ENCODE results near the gene TAS2R43. TPM values are rescaled to one million over a fixed set of nuclear protein-coding genes. Genes with fewer than 3 reads are reported as not detected.

The TAS2R43 gene
- total RNA-seq, 1 experiment from 2014 or later, result not detected

DNA sequence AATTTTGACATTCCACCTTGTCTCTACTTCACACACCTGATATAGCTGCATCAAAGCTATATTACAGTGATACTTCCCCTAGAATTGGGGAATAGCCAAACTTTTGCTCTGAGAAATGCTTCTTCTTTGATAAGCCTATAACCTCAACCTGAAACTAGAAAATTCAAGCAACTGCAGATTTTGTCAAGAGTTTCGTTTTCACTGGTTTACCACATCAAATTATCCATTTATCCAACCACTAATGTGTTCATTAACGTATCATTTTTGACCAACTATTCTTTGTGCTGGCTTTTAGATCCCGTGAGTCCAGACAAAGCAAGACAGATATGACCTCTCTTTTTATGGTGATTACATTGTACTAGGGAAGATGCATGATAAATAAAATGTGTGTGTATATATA, 16.5 kb downstream of the TAS2R43 start:
- Histone ChIP-seq H3F3A (ENCODE audit: low read length, unreplicated experiment) (no peaks in the 10 kb centered on the region), H2AFZ (ENCODE audit: low read length) (no peak overlapping the region), H4K20me1 (ENCODE audit: low read length) (no peaks in the 10 kb centered on the region), H3K27me3 (ENCODE audit: low read length) (no peaks in the 10 kb centered on the region), H3K27ac (ENCODE audit: low read length) (no peak overlapping the region), H3K4me3 (ENCODE audit: low read length) (no peak overlapping the region), H3K9ac (ENCODE audit: low read length) (no peak overlapping the region), H3K9me2 (replicated peaks; ENCODE audit: low read length) (no peaks in the 10 kb centered on the region), H3K4me1 (ENCODE audit: insufficient read depth, low read length) (no peaks in the 10 kb centered on the region), H3K4me2 (ENCODE audit: low read length) (no peak overlapping the region), H3K79me2 (ENCODE audit: low read length) (no peaks in the 10 kb centered on the region), H3K9me3 (ENCODE audit: low read length) (no peaks in the 10 kb centered on the region), H3K36me3 (ENCODE audit: low read depth, low read length) (no peaks in the 10 kb centered on the region)
- BruUV-seq (replicated peaks), result no TSS peak
- no peak for TF ChIP-seq EZH2 (IDR thresholded peaks at IDR 0.05; ENCODE audit: low read length, unreplicated experiment)
- TF ChIP-seq, protein P1, sequence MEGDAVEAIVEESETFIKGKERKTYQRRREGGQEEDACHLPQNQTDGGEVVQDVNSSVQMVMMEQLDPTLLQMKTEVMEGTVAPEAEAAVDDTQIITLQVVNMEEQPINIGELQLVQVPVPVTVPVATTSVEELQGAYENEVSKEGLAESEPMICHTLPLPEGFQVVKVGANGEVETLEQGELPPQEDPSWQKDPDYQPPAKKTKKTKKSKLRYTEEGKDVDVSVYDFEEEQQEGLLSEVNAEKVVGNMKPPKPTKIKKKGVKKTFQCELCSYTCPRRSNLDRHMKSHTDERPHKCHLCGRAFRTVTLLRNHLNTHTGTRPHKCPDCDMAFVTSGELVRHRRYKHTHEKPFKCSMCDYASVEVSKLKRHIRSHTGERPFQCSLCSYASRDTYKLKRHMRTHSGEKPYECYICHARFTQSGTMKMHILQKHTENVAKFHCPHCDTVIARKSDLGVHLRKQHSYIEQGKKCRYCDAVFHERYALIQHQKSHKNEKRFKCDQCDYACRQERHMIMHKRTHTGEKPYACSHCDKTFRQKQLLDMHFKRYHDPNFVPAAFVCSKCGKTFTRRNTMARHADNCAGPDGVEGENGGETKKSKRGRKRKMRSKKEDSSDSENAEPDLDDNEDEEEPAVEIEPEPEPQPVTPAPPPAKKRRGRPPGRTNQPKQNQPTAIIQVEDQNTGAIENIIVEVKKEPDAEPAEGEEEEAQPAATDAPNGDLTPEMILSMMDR (conservative IDR thresholded peaks at IDR 0.05; ENCODE audit: low read depth, low read length), result no peak
- no peak for TF ChIP-seq EZH2phosphoT487 (IDR thresholded peaks at IDR 0.05; ENCODE audit: borderline replicate concordance, low read length)
- intact Hi-C loops (cut with micrococcal nuclease), result no loop called here
- ChIA-PET POLR2A (ENCODE audit: unreplicated experiment) (no interaction called here), CTCF (no interaction called here)
- no peak for ATAC-seq
- no peak for DNase-seq

DNA sequence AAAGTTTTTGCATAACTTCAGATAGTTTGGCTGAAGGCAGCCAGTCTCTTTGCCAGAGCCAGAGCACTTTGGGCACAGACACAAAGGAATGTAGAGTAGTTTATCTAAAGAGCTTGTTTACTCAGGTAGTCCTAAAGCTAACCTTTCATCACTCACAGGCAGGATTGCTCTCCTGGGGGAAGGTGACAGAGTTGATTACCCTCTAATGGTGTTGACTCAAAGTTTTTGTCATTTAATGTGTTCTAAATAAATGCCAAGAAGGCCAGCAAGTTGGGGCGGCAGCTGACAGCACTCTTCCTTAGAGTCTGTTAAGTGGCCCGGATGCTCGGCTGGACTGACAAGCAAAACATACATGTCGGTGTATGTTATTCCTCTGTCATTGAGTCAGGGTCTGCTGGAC, 20.7 kb downstream of the TAS2R43 start:
- intact Hi-C loops (cut with micrococcal nuclease), result loop anchor here (5.0 kb wide), 1 partner anchor 54 kb away; no protein-coding TSS in a partner anchor
- Histone ChIP-seq H3K4me2 (ENCODE audit: low read length) (no peak overlapping the region), H4K20me1 (ENCODE audit: low read length) (no peaks in the 10 kb centered on the region), H3K36me3 (ENCODE audit: low read depth, low read length) (no peaks in the 10 kb centered on the region), H3K4me3 (ENCODE audit: low read length) (no peak overlapping the region), H3K9ac (ENCODE audit: low read length) (no peak overlapping the region), H3K27me3 (ENCODE audit: low read length) (no peaks in the 10 kb centered on the region), H3K79me2 (ENCODE audit: low read length) (no peaks in the 10 kb centered on the region), H3F3A (ENCODE audit: low read length, unreplicated experiment) (no peaks in the 10 kb centered on the region), H3K27ac (ENCODE audit: low read length) (no peak overlapping the region), H3K4me1 (ENCODE audit: insufficient read depth, low read length) (no peaks in the 10 kb centered on the region), H3K9me3 (ENCODE audit: low read length) (no peaks in the 10 kb centered on the region), H2AFZ (ENCODE audit: low read length) (no peak overlapping the region), H3K9me2 (replicated peaks; ENCODE audit: low read length) (no peaks in the 10 kb centered on the region)
- ChIA-PET CTCF (no interaction called here), POLR2A (ENCODE audit: unreplicated experiment) (no interaction called here)
- DNase-seq (no peak), ATAC-seq (no peak)
- BruUV-seq (replicated peaks), result no TSS peak
- TF ChIP-seq, protein P1 (conservative IDR thresholded peaks at IDR 0.05; ENCODE audit: low read depth, low read length), result no peak
- no peak for TF ChIP-seq EZH2phosphoT487 (IDR thresholded peaks at IDR 0.05; ENCODE audit: borderline replicate concordance, low read length)

DNA sequence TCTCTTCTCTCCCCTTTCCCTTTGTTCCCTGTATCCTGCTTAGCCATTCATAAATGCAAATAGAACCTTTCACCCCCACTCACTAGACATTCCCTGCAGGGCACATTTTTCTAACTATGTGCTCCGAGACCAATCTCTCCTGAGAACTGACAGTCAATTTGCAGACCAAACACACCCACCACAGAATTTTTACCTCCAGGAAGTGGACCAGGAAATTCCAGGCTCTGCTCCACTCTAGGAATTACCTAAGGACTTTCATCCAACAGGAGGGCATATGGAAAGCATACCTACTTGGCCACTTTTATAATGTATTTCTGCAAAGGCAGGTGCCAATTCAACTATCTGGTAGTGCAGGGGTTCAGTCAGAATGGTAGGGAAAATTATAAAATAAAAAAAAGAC, 21.1 kb downstream of the TAS2R43 start:
- intact Hi-C loops (cut with micrococcal nuclease), result loop anchor here (5.0 kb wide), 1 partner anchor 54 kb away; no protein-coding TSS in a partner anchor
- BruUV-seq (replicated peaks), result no TSS peak
- no peaks in the 10 kb centered on the region for H3K9me2 ChIP-seq (replicated peaks; ENCODE audit: low read length)
- H3K79me2 ChIP-seq (ENCODE audit: low read length), result no peaks in the 10 kb centered on the region
- H3K4me3 ChIP-seq (ENCODE audit: low read length), result no peak overlapping the region
- H3K4me1 ChIP-seq (ENCODE audit: insufficient read depth, low read length), result no peaks in the 10 kb centered on the region
- DNase-seq, result no peak
- H4K20me1 ChIP-seq (ENCODE audit: low read length), result no peaks in the 10 kb centered on the region
- no peak overlapping the region for H3K27ac ChIP-seq (ENCODE audit: low read length)
- no peaks in the 10 kb centered on the region for H3F3A ChIP-seq (ENCODE audit: low read length, unreplicated experiment)
- ChIA-PET POLR2A (ENCODE audit: unreplicated experiment) (no interaction called here), CTCF (no interaction called here)
- no peak for ATAC-seq
- no peaks in the 10 kb centered on the region for H3K9me3 ChIP-seq (ENCODE audit: low read length)
- H3K27me3 ChIP-seq (ENCODE audit: low read length), result no peaks in the 10 kb centered on the region
- TF ChIP-seq EZH2 (IDR thresholded peaks at IDR 0.05; ENCODE audit: low read length, unreplicated experiment) (no peak), EZH2phosphoT487 (IDR thresholded peaks at IDR 0.05; ENCODE audit: borderline replicate concordance, low read length) (no peak)
- TF ChIP-seq, protein P1 (conservative IDR thresholded peaks at IDR 0.05; ENCODE audit: low read depth, low read length), result no peak
- no peak overlapping the region for H3K9ac ChIP-seq (ENCODE audit: low read length)
- H3K36me3 ChIP-seq (ENCODE audit: low read depth, low read length), result no peaks in the 10 kb centered on the region
- no peak overlapping the region for H2AFZ ChIP-seq (ENCODE audit: low read length)
- no peak overlapping the region for H3K4me2 ChIP-seq (ENCODE audit: low read length)

Data from PC-3 (cell line).